Measurements from ENCODE around the gene TRIM31.

TRIM31 gene

GRCh38 chr6:30055513-30055912 is 57.4 kb downstream of the TRIM31 start:
- DNase-seq (ENCODE audit: extremely low read depth in 1 of 2, low read depth in 1 of 2) = no peak

GRCh38 chr6:30053682-30054081 is 59.2 kb downstream of the TRIM31 start:
- no peak for DNase-seq (ENCODE audit: extremely low read depth in 1 of 2, low read depth in 1 of 2)

Measured in stimulated activated CD8-positive, alpha-beta memory T cell treated with anti-CD3 and anti-CD28 coated beads, Interleukin-7, amount 100 ng/mL, for 48 hours (primary cell).